NCI-H2081 treated with DMSO at 0.1 percent for 48 hours (cell line): ENCODE data around the gene UBE2E1.
"Not testable (repeated sequence)": the region's sequence is repeated elsewhere in the genome, so short reads cannot be mapped to it uniquely, and the experiment has no call there.

Experiments used
- DNase-seq: peaks from one replicate; lab custom pipeline; 2025; lab: John Stamatoyannopoulos, UW

The UBE2E1 gene

DNA sequence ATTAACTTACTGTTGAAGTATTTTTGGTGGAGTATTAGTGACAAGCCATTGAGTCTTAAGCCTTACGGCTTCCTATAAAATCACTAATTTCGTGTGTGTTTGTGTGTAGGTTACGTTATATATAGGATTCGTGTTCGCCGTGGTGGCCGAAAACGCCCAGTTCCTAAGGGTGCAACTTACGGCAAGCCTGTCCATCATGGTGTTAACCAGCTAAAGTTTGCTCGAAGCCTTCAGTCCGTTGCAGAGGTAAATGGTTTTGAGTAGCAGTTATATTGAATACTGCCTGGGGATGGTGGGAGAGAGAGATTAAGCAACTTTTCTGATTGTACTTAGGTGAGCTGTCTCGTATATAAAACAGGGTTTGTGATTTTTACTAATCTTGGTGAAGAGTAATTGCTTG is 112.6 kb downstream of the UBE2E1 start:
- not testable (repeated sequence) for DNase-seq

DNA sequence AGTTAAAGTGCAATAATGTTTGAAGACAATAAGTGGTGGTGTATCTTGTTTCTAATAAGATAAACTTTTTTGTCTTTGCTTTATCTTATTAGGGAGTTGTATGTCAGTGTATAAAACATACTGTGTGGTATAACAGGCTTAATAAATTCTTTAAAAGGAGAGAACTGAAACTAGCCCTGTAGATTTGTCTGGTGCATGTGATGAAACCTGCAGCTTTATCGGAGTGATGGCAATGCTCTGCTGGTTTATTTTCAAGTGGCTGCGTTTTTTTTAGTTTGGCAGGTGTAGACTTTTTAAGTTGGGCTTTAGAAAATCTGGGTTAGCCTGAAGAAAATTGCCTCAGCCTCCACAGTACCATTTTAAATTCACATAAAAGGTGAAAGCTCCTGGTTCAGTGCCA is 113.9 kb downstream of the UBE2E1 start:
- DNase-seq = no peak

DNA sequence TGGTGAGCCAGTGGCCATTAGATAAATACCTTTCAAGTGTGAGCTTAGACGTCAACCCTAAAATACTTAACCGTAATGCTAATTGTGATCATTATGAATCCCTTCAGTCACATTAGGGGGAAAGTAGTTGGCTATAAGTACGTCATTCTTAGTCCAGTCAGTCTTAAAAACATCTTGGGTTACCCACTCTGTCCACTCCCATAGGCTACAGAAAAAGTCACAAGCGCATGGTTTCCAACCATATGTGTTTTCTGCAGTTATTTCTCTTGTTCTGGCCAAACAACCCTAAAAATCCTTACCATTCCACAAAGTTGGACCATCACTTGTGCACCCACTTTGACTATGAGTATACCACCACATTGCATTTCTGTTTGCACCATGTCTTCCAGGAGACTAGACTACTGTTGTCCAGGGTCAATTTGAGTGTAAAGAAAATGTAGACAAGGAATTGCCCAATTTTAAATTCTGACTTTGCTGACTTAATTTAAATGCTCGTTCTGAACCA is 114.4 kb downstream of the UBE2E1 start:
- no peak for DNase-seq

DNA sequence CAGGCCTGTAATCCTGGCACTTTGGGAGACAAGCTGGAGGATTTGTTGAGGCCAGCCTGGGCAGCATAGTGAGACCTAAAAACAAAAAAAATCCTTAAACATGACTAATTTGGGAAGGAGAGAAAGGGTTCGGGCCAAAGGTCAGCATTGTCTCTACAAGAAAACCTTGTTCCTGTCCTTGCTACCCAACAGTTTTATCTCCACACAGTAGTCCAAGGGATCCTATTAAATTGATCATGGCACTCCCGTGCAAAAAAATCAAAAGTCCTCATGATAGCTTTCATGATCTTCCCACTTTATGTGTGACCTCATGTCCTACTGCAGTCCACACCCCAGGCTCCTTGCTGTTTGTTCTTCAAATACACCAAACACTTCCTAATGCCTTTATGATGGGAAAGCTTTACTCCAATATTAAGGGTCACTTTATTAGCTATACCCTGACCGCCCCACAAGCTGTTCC is 115.3 kb downstream of the UBE2E1 start:
- no peak for DNase-seq

DNA sequence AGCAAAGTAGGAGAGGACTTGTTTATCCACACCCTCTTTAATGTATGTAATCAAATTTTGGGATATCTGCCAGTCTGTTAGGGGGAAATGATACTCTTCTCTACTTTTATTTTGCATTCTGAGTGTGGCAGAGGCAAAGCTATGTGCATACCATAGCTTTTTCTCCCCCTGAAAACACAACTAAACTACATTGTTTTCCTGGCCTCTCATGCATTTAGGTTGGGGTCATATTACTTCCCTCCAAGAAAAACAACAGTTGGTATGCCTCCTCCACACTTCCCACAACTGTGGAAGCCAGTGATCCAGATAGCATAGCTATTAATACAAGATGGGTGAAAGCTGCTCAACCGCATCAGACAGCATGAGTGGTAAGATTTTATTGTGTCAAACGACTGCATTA is 118.0 kb downstream of the UBE2E1 start:
- DNase-seq = no peak

DNA sequence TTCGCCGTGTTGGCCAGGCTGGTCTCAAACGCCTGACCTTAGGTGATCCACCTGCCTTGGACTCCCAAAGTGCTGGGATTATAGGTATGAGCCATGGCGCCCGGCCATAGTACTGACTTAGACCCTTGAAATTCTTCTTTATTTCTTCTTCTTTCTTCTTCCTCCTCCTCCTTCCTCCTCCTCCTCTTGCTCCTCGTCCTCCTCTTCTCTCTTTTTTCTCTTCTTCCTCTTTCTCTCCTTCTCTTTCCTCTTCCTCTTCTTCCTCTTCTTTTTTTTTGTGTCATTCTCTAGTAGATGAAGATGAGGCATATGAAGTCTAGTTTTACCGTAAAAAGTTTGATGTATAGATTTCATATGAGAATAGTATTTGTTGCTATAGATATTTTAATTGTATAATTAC is 120.5 kb downstream of the UBE2E1 start:
- DNase-seq = no peak

DNA sequence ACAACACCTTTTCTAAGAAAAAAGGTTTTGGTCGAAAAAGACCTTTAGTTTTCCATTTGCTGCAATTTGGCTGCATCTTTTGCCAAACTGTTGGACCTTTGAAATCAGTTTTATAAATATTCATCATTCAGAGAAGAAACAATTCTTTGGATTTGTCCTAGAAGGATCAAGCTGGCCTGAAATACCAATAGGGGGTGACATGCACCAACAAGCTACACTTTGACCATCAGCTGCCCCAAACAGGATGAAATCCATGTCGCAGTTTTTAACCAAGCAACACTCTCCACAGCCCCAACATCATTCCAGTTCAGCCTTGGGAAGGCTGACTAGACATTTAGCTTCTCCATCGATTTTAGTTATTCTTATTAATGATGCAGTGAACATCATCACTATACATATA is 121.0 kb downstream of the UBE2E1 start:
- DNase-seq = no peak

DNA sequence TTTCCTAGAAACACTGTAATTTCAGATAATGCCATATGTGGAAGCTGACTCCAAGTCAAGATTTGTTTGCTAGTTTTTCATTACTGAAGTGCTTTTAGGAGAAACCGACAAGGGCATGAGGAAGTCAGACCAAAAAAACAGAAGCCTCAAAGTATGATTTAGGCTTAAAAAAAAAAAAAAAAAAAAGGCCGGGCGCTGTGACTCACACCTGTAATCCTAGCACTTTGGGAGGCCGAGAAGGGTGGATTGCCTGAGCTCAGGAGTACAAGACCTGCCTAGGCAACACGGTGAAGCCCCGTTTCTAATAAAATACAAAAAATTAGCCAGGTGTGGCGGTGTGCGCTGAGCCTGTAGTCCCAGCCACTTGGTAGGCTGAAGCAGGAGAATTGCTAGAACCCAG is 122.8 kb downstream of the UBE2E1 start:
- DNase-seq = no peak

DNA sequence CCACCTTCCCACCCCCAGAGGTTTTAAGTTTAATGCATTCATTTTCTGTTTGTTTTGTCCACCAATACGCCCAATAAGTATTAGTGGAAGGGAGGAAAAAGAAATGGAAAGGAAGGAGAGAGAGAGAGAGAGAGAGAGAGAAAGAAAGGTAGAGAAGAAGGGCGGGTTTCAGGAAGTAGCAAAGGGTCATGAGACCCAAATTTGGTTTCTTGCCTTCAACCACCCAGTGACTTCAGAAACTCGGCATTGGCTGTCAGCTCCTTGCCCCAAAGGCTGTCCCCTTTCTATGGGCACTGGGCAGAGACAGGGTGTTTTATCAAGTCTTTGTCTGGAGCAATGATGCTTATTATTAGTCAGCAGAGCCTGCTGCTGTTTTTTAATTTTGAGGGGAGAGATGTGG is 125.8 kb downstream of the UBE2E1 start:
- no peak for DNase-seq

DNA sequence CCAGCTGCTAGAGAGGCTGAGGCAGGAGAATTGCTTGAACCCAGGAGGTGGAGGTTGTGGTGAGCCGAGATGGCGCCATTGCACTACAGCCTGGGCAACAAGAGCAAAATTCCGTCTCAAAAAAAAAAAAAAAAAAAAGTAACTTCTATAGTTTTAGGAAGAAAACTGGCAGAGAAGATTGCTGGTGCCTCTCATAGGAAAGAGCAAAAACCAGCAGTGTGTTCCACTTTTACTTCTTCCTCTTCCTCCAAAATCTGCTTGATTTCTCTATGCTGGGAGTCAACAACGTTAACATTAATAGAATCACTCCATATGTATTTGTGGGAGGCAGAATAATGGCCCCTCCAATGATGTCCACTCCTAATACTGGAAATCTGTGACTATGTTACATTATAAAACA is 126.8 kb downstream of the UBE2E1 start:
- DNase-seq = no peak

DNA sequence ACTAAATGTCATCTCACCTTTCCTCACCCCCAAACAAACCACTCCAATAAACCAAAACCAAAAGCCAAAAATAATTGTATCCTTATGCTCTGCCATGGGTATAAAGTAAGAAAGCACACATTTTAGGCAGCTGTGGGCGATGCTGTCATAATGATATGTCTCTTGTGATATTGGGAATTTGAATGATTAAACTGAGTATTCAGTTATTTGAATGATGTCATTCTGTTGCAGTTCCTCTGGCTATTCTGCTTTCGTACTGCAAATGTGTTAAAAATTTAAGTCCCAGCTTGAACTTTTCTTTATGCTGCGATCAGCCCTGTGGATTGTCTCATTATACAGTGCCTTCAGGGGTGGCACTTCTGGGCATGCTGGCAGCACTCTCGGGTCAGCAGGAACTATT is 128.5 kb downstream of the UBE2E1 start:
- no peak for DNase-seq

DNA sequence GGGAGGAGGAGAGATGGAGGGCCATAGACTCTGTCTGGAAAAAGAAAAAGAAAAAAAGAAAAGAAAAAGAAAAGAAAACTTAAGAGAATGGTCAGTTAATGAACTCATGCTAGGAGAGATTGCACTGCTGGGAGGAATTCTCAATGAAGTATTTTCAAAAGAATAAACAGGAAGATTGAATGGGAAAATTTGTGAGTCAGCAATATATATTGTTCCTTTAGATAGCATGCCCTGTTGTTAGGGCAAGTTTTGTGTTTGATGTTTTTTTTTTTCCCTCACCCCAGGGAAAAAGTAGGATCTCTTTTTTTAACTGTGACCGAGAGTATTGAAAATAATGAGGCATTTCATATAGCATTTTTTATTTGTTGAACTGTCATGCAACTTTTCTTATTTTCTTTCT is 131.5 kb downstream of the UBE2E1 start:
- no peak for DNase-seq

DNA sequence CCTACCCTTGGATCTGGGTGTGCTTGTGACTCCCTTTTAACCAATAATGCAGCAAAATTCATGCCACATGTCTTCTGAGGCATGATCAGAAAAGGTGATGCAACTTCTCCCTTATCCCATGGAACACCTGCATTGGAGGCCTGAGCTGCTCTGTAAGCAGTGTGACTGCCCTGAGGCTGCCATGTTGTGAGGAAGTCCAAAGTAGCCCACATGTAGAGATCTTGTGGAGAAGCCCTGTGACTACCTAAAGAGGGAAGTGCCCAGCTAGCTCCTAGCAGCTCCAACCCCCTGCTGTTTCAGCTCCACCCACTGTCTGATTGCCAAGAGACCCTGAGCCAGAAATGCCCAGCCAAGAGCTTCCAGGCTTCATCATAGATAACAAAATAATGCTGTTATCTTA is 132.9 kb downstream of the UBE2E1 start:
- DNase-seq = no peak

DNA sequence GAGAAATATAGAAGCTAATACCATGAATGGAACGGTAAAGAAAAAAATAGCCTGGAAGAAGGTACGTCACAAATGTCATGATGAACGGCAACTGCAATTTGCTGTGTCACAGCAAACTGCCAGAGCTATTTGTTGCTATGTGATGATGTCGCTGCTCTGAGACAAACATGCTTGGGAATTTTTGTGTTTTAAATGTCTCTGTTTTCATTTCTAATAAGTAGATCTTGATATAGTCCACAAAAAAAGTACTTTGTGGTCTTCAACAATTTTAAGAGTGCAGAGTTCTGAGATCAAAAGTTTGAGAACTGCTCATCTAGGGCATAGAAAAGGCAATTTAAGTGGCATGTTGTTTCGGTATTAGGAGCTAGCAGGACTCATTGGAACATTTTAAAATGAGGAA is 135.0 kb downstream of the UBE2E1 start:
- no peak for DNase-seq
